Measurements from ENCODE around the gene HAUS2.
"Not testable (repeated sequence)": the region's sequence is repeated elsewhere in the genome, so short reads cannot be mapped to it uniquely, and the experiment has no call there.

Gene HAUS2

DNA sequence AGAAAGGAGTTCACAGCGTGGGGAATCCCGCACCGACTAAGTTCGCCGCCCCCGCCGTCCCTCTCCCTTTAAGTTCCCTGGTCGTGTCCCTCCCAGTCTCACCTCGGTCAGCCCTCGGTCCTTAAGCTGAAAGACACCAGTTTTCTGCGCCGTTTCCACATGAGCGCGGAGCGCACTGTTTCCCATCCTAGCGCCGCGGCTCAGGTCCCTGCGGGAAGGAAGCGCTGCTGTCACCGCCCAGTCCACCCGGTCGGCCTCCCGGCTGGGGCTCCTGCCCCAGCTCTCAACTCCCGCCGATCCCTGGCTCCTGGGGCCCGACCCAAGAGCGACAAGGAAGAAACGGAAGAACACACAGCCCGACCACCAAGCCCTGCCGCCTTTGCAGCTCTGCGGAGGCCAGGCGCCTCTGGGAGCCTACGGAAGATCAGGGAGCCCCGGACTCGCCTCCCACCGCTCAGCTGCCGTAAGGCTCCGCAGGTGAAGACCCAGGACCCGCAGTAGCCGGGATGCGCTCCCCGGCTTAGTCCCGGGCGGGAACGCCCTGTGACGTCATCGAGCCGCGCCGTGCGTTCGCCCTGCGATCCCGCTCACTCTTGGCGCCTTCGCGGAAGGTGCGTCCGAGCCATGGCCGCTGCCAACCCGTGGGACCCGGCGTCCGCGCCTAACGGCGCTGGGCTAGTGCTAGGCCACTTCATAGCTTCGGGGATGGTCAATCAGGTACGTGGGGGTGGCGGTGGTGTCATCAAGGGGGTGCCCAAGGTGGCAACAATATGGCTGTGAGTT, at the start of gene HAUS2, which contains the start of gene LRRC57:
Gene HAUS2, plus strand, starts transcription at position 590 of the 783 bp plus-strand sequence. Its CDS starts 35 bp downstream, at position 625.
Gene LRRC57, minus strand, starts transcription at position 545 of the 783 bp plus-strand sequence. Its CDS starts 359 bp downstream, at position 186.
- DNase-seq (ENCODE audit: low read depth), result peak; percentile 77

DNA sequence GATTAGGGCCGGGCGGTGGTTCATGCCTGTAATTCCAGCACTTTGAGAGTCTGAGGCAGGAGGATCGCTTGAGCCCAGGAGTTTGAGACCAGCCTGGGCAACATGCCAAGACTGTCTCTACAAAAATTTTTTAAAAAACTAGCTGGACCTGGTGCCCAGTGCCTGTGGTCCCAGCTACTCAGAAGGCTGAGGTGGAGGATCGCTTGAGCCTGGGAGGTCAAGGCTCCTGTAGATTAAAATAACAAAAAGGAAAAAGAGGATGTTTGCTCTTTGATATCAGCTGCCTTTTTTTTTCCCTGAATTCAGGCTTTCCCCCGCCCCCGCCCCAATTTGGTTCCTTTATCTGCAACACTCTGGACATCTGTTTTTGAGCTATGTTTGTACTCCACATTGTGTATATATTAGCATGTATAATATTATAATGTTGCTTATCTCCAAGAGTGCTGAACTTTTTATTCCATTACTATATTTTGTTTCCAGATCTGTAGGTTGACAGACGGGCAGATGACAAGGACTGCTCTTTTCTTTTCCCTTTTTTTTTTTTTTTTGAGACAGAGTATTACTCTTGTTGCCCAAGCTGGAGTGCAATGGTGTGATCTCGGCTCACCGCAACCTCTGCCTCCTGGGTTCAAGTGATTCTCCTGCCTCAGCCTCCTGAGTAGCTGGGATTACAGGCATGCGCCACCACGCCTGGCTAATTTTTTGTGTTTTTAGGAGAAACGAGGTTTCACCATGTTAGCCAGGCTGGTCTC, 48.6 kb upstream of the HAUS2 start:
- no peak for DNase-seq (ENCODE audit: low read depth)

DNA sequence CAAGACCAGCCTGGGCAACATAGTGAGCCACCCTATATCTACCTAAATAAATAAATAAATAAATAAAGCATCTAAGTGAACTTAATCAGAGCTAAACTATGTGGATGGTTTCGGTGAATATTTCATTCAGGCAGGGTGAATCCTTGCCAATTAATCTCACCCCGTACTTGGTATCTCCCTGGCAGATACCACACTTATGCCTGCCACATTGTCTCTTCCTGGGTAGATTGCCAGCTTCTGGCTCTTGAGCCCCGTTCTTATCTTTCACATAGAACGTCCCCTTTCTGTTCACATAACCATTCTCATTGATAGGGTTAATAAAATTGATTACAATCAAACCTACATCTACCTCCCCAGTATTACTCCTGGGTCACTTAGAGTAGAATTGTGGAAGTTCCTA, 46.2 kb upstream of the HAUS2 start:
- no peak for DNase-seq (ENCODE audit: low read depth)

DNA sequence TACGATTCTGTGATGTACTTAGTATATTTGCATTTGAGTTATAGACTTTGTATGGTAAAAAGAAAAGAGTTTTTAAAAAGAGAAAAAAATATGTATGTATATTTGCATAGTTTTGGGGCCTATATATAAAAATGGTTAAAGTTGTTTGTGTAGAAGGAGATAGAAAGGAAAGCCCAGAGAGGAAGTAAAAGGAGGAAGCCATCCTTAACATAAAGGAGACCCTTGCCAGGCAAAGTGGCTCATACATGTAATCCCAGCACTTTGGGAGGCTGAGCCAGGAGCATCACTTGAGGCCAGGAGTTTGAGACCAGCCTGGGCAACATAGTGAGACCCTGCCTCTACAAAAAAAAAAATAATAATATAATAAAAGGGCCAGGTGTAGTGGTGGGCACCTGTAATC, 44.8 kb upstream of the HAUS2 start:
- no peak for DNase-seq (ENCODE audit: low read depth)

DNA sequence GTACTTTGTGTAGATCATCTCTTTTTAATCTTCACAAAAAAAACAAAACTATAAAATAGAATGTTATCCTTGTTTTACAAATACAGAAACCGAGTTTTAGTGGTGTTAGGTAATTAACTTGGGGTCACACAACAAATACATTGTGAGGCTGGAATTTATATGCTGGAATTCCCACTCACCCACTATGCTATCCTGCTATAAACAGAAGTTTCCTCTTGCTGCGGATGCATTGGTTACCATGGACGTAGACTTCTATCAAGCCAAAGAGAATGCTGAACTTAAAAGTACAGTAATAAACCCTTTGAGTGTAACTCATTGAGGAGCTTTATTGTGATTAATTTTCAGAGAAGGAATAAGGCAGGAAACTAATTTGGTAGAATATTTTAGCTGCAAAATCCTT, 44.0 kb upstream of the HAUS2 start:
- no peak for DNase-seq (ENCODE audit: low read depth)

DNA sequence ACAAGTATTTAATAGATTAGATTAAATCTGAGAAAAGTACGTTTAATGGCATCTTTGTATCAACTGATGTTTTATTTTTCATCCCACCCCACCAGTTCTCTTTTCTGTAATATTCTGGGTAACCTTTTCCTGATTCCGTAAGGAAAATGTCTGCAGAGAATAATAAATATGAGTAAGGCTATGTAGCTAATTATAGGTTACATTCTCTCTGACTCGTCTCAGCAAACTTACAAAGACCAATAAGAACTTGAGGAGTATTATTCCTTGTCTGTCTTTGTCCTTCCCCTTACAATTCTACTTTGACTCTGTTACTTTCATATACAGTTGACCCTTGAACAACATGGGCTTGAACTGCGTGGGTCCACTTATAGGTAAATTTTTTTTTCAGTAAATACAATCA, 41.1 kb upstream of the HAUS2 start:
- DNase-seq (ENCODE audit: low read depth), result no peak

DNA sequence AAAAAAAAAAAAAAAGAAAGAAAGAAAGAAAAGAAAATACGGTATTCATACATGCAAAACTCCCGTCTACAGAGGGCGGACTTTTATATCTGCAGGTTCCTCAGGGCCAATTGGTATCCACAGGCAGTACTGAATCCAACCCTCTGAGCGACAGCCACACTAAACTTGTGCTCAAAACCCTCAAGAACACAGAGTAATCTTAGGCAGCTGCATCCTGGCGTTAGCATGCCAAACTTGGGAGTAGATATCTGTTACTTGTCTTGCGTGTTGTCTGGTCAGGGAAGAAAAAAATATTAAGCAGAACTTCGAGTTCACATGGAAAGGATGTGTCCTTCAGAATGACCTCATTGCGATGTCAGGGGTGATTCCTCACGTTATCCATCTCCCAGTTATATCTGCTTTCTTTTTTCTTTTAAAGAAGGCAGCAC, 40.4 kb upstream of the HAUS2 start:
- no peak for DNase-seq (ENCODE audit: low read depth)

DNA sequence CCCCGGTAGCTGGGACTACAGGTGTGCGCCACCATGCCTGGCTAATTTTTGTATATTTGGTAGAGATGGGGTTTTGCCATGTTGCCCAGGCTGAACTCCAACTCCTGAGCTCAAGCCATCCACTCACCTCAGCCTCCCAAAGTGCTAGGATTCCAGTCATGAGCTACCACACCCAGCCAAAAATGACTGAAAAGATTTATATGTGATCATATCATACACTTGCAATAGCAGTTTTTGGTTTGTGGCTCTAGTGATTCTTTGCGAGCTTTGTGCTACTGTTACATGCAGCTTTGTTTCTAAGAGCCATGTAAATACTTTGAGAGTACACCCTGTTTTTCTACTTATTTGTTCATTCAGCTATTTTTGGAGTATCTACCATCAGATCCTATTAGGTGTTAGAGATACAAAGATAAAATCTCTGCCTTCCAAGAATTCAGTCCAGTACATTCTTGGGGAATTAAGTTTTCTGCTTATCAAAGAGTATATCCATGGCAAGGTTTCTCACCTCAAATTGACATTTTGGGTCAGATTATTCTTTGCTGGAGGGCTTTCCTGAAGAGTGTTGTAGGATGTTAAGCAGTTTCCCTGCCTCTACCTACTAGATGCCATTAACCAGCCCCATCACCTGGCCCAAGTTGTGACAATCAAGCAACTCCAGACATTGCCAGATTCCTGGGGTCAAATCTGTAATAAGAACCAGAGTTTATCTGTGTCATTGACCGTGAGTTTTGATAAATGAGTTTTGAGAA, 38.2 kb upstream of the HAUS2 start:
- no peak for DNase-seq (ENCODE audit: low read depth)

DNA sequence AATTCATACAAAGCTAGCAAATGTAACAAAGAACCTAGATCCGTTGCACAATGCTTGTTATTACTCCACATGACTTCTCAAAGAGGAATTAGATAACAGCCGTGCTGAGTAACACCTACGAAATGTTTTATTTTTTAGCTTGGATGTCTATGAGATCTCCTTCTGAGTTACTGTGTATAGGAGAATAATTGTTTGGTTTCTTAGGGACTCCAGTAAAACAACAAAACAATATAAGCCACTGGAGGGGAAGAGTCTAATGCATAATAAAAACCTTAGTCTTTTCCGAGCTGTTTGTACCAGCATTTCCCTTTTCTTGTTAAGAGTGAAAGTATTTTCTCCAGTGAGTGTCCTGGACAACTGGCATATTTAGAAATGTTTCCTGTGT, 37.6 kb upstream of the HAUS2 start:
- no peak for DNase-seq (ENCODE audit: low read depth)

DNA sequence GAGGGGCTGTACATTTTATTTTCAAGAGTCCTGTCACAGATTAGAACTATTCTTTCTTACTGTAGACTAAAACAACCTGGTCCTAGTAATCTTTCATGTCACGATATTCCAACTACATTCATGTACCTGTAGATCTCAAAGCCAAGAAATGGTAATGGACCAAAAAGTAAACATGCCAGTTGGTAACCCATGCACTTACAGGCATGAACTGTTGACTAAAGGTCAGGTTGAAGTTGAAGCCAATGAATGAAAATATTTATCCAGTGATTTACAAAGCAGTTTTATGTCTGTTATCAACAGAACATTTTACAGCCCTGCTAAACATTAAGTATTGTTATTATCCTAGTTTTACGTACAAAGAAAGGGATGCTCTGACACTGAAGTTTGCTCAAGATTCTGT, 25.3 kb upstream of the HAUS2 start:
- no peak for DNase-seq (ENCODE audit: low read depth)

DNA sequence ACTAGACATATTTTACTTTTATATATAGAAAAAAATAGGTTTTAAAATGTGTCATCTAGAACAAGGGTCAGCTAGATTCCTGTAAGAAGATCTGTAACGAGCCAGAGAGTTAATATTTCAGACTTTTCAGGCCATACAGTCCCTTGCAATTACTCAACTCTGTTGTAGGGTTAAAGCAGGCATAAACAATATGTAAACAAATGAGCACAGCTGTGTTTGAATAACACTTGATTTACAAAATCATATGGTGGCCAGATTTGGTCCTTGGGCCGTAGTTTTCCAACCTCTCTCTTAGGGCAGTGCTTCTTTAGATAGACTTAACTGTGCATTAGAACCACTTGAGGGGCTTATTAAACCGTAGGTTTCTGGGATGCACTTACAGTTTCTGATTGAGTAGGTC, 19.7 kb upstream of the HAUS2 start:
- no peak for DNase-seq (ENCODE audit: low read depth)

DNA sequence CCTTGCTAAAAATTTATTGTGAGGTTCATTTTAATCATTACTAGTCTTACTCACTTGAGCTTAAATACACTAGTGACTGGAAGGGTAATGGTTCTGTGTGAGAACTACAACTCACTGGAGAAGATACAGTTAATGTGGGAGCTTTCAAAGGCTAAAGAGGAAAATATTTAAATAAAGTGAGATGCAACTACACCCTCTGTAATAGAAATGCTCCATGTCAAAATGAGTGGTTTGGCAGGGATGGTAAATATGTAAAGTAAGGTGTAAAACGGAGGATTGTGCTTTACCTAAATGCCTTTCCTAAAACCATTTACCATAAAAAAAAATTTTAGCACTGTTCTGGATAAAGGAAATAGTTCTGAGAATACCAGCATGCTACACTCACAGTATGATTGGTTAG, 15.4 kb upstream of the HAUS2 start:
- no peak for DNase-seq (ENCODE audit: low read depth)

DNA sequence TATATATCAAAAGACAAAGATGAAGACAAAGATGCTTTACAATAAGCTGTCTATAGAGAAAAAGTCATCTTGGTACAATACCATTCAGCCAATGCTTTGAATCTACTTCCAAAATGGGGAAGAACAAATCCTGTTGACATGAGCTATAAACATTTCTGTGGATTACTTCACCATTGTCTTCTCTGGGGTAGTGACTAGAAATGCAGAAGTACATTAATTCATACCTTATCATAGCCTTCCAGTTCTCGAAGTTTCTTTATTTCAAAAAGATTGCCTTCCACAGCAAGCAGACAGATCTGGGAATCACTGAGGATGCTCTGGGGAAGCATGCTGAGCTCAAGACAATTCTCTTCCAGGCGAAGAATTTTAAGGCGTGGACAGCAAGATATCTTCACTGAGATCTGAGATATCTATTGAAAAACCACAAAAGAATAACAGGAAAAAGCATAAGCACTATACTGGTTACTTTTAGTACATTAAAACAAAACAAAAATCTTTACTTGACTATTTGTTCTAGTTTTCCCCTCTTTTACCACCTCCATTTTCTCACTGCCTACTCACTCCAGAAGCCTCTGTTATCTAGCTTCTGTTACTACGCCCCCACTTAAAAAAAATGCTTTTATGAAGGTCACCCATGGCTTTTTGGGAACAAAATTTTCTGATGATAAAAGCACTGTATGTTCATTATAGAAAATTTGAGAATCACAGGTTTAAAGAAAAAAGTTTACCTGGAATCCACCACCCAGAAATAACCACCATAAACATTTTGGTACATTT, 3.6 kb upstream of the HAUS2 start:
- DNase-seq (ENCODE audit: low read depth), result no peak

DNA sequence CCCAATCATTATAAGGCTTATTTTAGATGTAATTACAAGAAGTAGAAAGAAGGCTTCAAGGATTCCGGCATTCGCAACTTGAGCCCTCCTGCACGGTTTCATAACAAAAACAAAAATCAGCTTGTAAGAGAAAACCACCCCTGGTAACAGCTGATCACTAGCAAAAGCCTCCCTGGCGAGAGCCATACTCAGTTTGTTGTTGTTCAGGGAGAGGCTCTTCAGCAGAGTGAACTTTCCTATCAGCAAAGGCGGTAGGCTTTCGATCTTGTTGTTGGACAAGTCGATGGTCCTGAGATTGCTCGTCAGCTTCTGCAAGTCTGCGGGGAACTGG, 755 bp upstream of the HAUS2 start:
- DNase-seq (ENCODE audit: low read depth), result no peak

DNA sequence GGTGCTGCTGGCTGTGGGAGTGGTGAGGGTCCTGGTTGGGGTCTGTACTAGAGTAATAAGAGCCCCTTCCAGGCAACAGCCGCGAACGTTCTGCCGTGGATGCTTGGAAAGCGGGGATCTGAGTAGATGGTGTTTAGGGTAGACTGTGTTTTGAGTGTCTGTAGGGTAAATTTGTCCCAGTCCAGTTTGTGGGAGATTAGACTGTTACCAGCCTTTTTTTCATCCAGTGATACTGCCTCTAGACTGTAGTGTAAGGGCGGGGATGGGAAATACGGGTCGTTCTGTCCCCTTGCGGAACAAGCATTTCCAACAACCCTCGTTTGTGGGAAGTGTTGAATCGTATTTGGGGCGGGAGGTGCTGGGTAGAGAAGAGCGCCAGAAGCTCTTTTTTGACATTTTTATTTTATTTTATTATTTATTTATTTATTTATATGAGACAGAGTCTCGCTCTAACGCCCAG, 424 bp downstream of the HAUS2 start:
- no peak for DNase-seq (ENCODE audit: low read depth)

DNA sequence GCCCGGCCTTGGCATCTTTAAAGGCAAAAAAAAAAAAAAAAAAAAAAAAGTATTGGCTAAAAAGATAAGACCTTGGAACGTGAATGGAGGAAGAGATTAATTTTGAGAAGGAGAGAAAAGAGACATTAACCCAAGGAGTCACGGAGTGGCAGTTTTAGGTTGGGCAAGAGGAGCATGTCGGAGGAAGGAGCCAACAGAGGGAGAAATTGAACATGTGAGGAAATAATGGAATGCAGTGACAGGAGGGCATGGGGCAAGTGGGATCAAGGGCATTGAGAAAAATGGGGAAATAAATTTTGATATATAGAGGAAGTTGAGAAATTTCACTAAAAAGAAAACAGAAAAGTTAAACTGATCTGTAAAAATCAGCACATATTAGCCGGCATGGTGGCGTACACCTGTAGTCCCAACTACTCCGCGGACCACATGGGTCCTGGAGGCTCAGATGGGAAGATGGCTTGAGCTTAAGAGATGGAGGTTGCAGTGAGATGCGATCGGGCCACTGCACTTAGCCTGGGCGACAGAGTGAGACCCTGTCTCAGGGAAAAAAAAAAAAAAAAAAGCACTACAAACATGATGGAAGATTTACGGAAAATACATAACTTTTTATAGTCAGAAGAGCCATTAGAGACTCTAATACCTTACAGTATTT, 1.2 kb downstream of the HAUS2 start:
- DNase-seq (ENCODE audit: low read depth), result no peak

DNA sequence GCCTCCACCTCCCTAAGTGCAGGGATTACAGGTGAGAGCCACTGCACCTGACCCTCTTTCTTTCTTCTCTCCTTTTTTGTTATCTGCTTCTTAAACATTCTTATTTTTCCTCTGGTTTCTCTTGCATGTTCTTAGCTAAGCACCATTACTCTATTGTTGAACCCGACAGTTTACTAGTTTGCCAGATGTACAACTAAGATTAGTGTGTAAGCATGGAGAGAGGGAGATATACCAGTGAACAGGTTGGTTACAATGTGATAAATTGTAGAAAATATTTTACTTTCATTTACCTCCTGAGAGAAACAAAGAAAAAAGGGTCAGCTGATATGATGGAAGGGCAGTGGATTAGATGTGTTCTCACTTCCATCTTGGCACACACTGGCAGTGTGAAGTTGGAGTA, 4.9 kb downstream of the HAUS2 start:
- no peak for DNase-seq (ENCODE audit: low read depth)

DNA sequence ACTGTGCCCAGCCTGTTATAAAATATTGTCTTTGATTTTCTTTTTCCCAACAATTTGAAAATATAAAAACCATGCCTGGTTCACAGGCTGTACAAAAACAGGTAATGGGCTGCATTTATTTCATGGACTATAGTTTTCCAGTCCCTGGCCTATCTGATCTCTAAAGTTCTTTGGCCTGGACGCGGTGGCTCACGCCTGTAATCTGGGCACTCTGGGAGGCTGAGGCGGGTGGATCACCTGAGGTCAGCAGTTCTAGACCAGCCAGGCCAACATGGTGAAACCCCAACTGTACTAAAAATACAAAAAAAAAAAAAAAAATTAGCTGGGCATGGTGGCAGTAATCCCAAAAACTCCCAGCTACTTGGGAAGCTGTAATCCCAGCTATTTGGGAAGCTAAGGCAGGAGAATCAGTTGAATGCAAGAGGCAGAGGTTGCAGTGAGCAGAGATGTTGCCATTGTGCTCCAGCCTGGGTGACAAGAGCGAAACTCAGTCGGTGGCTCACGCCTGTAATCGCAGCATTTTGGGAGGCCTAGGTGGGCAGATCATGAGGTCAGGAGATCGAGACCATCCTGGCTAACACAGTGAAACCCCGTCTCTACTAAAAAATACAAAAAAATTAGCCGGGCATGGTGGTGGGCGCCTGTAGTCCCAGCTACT, 8.0 kb downstream of the HAUS2 start:
- DNase-seq (ENCODE audit: low read depth), result not testable (repeated sequence)

DNA sequence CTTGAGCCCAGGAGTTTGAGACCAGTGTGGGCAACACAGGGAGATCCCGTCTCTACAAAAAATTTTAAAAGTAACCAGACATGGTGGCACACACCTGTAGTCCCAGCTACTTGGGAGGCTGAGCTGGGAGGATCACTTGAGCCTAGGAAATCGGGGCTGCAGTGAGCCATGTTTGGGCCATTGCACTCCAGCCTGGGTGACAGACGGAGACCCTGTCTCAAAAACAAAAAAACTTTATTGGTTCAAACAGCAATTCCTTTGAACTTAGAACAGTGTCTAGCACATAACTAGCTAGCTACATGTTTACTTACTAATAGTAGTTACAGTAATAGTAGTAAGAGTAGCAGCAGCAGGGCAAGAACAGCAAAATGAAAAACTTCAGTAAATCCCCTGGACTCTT, 10.1 kb downstream of the HAUS2 start:
- DNase-seq (ENCODE audit: low read depth), result no peak

DNA sequence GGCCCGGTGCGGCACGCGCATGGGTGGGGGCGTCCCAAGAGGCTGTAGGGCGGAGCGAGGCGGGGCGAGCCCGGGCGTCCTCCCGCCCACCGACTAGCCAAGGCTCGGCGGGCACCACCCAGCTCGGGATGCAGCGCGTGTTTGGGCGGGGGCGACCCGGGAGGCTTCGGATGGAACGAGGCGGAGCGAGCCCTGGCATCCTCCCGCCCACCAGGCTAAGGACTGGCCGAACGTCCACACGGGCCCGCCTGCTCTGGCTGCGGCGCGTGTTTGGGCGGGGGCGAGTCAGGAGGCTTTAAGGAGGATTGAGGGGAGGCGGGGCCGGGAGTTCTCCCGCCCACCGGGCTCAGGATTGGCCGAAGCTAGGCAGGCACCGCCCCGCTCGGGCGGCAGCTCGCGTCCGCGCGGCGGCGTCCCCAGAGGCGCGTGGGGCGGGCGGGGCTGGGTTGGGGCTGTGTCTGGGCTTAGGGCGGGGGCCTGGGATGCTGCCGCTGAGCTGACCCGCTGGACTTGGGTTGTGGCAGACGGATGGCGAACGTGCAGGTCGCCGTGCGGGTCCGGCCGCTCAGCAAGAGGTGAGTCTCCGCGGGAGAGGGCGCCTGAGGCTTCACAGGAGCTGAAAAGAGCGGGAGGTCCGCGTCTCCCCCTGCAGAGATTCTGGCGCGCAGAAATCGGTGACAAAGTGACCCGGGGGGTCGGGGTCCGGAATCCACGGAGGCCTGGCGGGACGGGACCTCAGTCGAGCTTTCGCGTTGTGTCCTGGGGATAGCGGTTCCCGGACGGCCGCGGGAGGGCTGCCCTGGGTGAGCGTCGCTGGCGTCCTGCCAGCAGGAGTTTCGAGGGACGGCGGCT, 26.8 kb downstream of the HAUS2 start, which contains the start of gene STARD9:
Gene STARD9, plus strand, starts transcription at position 419 of the 852 bp plus-strand sequence. Its CDS starts 110 bp downstream, at position 529.
- peak; percentile 95 for DNase-seq (ENCODE audit: low read depth)
